ENCODE results near the gene FAM149B1.
"Not testable (repeated sequence)": the region's sequence is repeated elsewhere in the genome, so short reads cannot be mapped to it uniquely, and the experiment has no call there.

FAM149B1 gene

GRCh38 chr10:73167783-73168464, at the start of gene FAM149B1, which contains the start of gene ECD:
Gene FAM149B1, plus strand, starts transcription at chr10:73168119. Its CDS starts 221 bp downstream, at chr10:73168340.
Gene ECD, minus strand, starts transcription at chr10:73168008. Its CDS starts 4,071 bp downstream, at chr10:73163937.
- peak; percentile 86 for DNase-seq

- no peak for DNase-seq
These were observed 48.5 kb upstream of the FAM149B1 start for GRCh38 chr10:73119457-73119856.

- no peak for DNase-seq
These were observed 48.0 kb upstream of the FAM149B1 start for GRCh38 chr10:73119952-73120351.

- DNase-seq: no peak
These were observed 41.6 kb upstream of the FAM149B1 start for GRCh38 chr10:73126343-73126742.

GRCh38 chr10:73131301-73131700, 36.6 kb upstream of the FAM149B1 start:
- DNase-seq: no peak

GRCh38 chr10:73131913-73132686, 35.8 kb upstream of the FAM149B1 start:
- DNase-seq: no peak

GRCh38 chr10:73134727-73135126, 33.2 kb upstream of the FAM149B1 start:
- no peak for DNase-seq

- no peak for DNase-seq
These were observed 31.3 kb upstream of the FAM149B1 start for GRCh38 chr10:73136627-73137026.

GRCh38 chr10:73139251-73139650, 28.7 kb upstream of the FAM149B1 start:
- no peak for DNase-seq

- DNase-seq: no peak
These were observed 26.3 kb upstream of the FAM149B1 start for GRCh38 chr10:73141603-73142002.

- DNase-seq: not testable (repeated sequence)
These were observed 17.1 kb upstream of the FAM149B1 start for GRCh38 chr10:73150633-73151413.

GRCh38 chr10:73152009-73152408, 15.9 kb upstream of the FAM149B1 start:
- no peak for DNase-seq

GRCh38 chr10:73156054-73156453, 11.9 kb upstream of the FAM149B1 start:
- no peak for DNase-seq

- DNase-seq: peak; percentile 50
These were observed 8.8 kb upstream of the FAM149B1 start for GRCh38 chr10:73159038-73159648.

GRCh38 chr10:73161079-73161478, 6.8 kb upstream of the FAM149B1 start:
- no peak for DNase-seq

- DNase-seq: no peak
These were observed 6.3 kb upstream of the FAM149B1 start for GRCh38 chr10:73161662-73162061.

GRCh38 chr10:73163096-73163495, 4.8 kb upstream of the FAM149B1 start:
- no peak for DNase-seq

GRCh38 chr10:73166972-73167371, 947 bp upstream of the FAM149B1 start:
- DNase-seq: no peak

- DNase-seq: no peak
These were observed 499 bp upstream of the FAM149B1 start for GRCh38 chr10:73167458-73167782.

GRCh38 chr10:73168465-73168803, 515 bp downstream of the FAM149B1 start:
- DNase-seq: no peak

GRCh38 chr10:73169320-73169719, 1.4 kb downstream of the FAM149B1 start:
- no peak for DNase-seq

GRCh38 chr10:73172867-73173266, 4.9 kb downstream of the FAM149B1 start:
- no peak for DNase-seq
